AG04450 (cell line): ENCODE results near the gene CSH2. TPM values are rescaled to one million over a fixed set of nuclear protein-coding genes. Genes with fewer than 3 reads are reported as not detected.

Experiments used
- CTCF ChIA-PET: fragments of 300-600, 350-600 bp; formaldehyde crosslinking; extraction: SDS; loops from one replicate; lab custom pipeline; 2022; ENCODE audit warnings: antibody characterized with exemption, inconsistent platforms; lab: Charles Lee
- POLR2A ChIA-PET: fragments of 350-600 bp; formaldehyde crosslinking; extraction: SDS; loops from one replicate; lab custom pipeline; 2021; ENCODE audit warnings: antibody characterized with exemption, inconsistent platforms; lab: Yijun Ruan, JAX
- DNase-seq: peaks from one replicate; pipeline ENCODE4 v3.0.0-alpha.2; 2011; ENCODE audit warnings: low read depth, low spot score
- H3K27ac ChIP-seq: one replicate; pipeline ENCODE4 v1.5.1; 2012; ENCODE audit warnings: low read depth, low read length, control low read depth
- H3K27me3 ChIP-seq: one replicate; pipeline ENCODE4 v1.6.0; 2012; ENCODE audit warnings: low read length; ENCODE audit not compliant: control insufficient read depth, insufficient read depth
- H3K4me3 ChIP-seq: 2 replicates; pipeline ENCODE4 v1.5.1; 2011; ENCODE audit warnings: mild to moderate bottlenecking, low read depth, low read length, control low read depth
- H3K9me3 ChIP-seq: 2 replicates; pipeline ENCODE4 v1.5.1; 2012; ENCODE audit warnings: low read length; ENCODE audit not compliant: control insufficient read depth, insufficient read depth
- CTCF ChIP-seq: IDR thresholded peaks from 2 replicates; pipeline ENCODE4 v1.5.1; 2011; ENCODE audit warnings: low read depth, low read length, control low read depth, inconsistent platforms
- polyA plus RNA-seq: library from polyadenylated mRNA; depleted of rRNA; stranded (reverse); fragments of >200 nt; gene quantifications from 2 replicates; pipeline ENCODE4 v1.2.3, GENCODE V29; 2011

The CSH2 gene
- polyA plus RNA-seq, 1 experiment = not detected

DNA sequence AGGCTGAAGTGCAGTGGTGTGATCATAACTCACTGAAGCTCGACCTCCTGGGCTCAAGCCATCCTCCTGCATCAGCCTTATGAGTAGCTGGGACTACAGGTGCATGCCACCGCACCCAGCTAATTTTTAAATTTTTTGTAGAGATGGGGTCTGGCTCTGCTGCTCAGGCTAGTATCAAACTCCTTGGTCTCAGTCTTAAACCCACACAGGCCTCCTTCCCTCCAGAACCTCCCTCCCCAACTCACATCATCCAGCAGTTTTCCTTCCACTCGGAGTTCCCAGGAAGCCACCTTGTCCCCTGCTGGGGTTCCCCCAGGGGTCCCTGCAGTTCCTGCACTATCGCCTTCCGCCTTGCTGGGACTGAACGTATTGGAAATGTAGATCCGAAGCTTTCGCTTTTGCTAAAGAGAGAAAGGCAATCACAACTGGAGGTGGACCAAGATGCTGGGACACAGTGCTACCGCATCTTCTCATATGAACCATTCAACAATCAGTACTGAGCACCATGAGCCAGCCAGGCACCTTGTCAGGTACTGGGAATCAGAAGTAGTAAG lies 38.2 kb downstream of the CSH2 start:
- TF ChIP-seq CTCF = no peak
- Histone ChIP-seq H3K9me3 (no peaks in the 10 kb centered on the region), H3K27ac (no peak overlapping the region), H3K4me3 (no peak overlapping the region), H3K27me3 (no peaks in the 10 kb centered on the region)
- no peak for DNase-seq
- ChIA-PET POLR2A (interaction anchor here (0.7 kb wide), 1 partner anchor 48 kb away, joined by 3 read pairs; no protein-coding TSS in a partner anchor), CTCF (interaction anchor here (0.6 to 1.5 kb wide), 7 partner anchors 9 to 160 kb away, joined by 3 to 11 read pairs (median 3); no protein-coding TSS in a partner anchor)

DNA sequence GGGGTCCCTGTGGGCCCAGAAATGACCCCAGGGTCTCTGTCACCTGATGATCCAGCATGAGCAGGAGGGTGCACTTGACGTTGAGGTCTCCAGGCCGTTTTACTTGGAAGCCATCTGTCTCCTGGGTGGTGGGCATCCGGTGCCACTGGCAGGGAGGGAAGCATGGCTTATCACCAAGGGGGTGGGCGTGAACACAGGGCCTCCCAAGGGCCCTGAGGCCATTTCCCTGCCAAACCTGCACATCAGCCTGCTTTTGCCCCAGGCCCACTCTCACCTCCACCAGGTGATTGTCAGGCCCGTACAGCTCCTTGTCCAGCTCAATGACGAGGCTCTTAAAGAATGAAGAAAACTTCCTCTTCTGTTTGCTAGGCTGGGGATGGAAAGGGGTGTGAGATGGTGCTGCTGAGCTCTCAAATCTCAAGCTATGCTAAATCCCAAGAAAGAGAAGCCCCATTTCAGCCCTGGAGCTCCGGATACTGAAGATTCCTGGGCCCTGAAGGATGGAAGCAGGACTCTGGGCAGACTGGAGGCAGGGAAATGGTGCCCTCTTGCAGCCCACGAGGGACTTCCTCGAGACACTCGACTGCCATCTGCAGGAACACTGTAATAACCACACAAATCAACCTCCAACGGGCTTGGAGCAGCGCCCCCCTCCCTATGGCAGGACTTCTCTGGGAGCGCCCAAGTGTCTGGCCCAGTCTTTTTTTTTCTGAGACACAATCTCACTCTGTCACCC lies 38.9 kb downstream of the CSH2 start:
- ChIA-PET POLR2A (interaction anchor here (0.7 kb wide), 1 partner anchor 48 kb away, joined by 3 read pairs; no protein-coding TSS in a partner anchor), CTCF (interaction anchor here (0.6 to 1.5 kb wide), 12 partner anchors 9 to 160 kb away, joined by 3 to 11 read pairs (median 3); no protein-coding TSS in a partner anchor)
- peak; percentile 48 for DNase-seq
- Histone ChIP-seq H3K27ac (no peak overlapping the region), H3K9me3 (no peaks in the 10 kb centered on the region), H3K4me3 (no peak overlapping the region), H3K27me3 (no peaks in the 10 kb centered on the region)
- TF ChIP-seq CTCF = peak; percentile 65

DNA sequence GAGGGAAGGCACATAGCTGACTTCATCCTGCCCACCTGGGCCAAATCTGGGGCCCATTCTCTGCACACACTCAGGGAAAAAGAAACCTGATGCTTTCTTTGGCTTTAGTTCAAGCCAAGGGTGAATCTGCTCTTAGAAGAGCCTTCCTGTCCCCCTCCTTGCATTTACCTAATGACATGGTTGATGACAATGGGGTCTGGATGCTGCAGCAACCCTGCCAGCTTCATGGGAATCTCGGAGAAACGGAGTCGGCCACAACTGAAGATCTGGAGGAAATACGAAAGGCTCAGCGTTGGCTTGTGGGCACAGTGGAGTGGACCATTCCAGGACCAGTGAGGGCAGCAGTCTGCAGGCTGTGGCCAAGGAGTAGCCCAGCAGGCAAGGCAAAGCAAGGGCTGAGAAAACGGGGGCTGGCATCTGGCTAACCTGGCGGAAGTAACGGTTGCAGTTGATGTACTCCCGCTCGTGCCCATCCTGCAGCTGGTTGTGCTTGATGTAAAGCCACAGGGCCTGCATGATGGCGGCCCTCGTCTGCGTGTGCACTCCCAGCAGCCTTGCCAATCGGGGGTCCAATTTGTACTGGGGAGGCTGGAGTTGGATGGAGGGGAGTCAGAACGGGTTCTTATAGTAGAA lies 39.6 kb downstream of the CSH2 start:
- Histone ChIP-seq H3K4me3 (no peak overlapping the region), H3K9me3 (no peaks in the 10 kb centered on the region), H3K27me3 (no peaks in the 10 kb centered on the region), H3K27ac (no peak overlapping the region)
- POLR2A ChIA-PET = interaction anchor here (1.1 to 1.2 kb wide), 2 partner anchors 8 to 60 kb away, joined by 3 to 4 read pairs; partner anchors contain the start of genes CCDC47 and DDX42
- DNase-seq = no peak
- CTCF ChIA-PET = interaction anchor here (0.7 to 1.5 kb wide), 7 partner anchors 8 to 78 kb away, joined by 3 to 11 read pairs (median 3); no protein-coding TSS in a partner anchor
- TF ChIP-seq CTCF = no peak

DNA sequence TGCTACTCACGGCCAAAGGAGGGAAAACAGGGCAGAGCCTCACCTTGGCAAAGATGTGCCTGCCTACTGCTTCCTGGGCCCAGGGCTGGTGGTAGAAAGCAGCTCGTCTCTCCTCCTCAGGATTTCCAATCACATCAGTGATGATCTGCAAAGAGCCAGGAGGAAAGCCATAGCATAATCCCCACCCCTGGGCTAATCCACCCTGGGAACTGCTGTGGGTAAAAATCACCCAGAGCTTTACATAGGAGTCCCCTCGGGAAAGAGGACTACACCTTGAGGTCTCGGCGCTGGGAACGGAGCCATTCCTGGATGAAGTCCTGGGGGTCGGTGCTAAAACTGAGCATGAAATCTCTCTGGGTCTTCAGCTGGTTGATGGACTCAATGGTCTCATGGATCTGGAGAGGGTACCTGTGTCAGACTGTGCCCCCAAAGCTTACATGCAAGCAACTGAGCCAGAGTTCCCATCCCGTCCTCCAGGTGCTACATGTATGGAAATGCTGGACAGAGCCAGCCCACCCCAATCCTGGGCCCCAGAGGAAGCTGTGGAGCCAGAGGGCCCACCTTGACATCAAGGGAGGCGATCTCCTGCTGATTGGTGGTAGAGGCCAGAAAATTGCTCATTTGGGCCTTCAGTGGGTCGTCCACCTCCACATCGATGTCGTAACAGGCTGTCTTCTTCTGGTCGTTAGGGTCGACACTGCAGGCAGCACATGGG lies 40.3 kb downstream of the CSH2 start:
- CTCF ChIA-PET = interaction anchor here (1.2 kb wide), 1 partner anchor 24 kb away, joined by 3 read pairs; no protein-coding TSS in a partner anchor
- DNase-seq = no peak
- H3K9me3 ChIP-seq = no peaks in the 10 kb centered on the region
- no peak for TF ChIP-seq CTCF
- H3K4me3 ChIP-seq = no peak overlapping the region
- no peak overlapping the region for H3K27ac ChIP-seq
- POLR2A ChIA-PET = interaction anchor here (0.6 to 1.2 kb wide), 3 partner anchors 8 to 104 kb away, joined by 3 to 4 read pairs (median 3); partner anchors contain the start of genes CCDC47 and DDX42
- H3K27me3 ChIP-seq = no peaks in the 10 kb centered on the region
